Mesendoderm (in vitro differentiated cells): ENCODE results near the gene OR1A1. TPM values are rescaled to one million over a fixed set of nuclear protein-coding genes. Genes with fewer than 3 reads are reported as not detected.

Experiments
- DNase-seq: peaks from one replicate; pipeline ENCODE4 v3.0.0; 2013
- H2AK5ac ChIP-seq: 2 replicates; pipeline ENCODE4 v1.6.1; 2013; ENCODE audit warnings: low read length, inconsistent platforms
- H2BK120ac ChIP-seq: 2 replicates; pipeline ENCODE4 v1.6.1; 2013; ENCODE audit warnings: low read depth, mild to moderate bottlenecking, low read length, moderate library complexity, mixed read lengths
- H2BK15ac ChIP-seq: replicated peaks from 2 replicates; pipeline ENCODE4 v1.6.1; 2013; ENCODE audit warnings: low read depth, mild to moderate bottlenecking, moderate library complexity
- H2BK5ac ChIP-seq: 2 replicates; pipeline ENCODE4 v1.6.1; 2013; ENCODE audit warnings: low read length, inconsistent platforms
- H3K18ac ChIP-seq: 2 replicates; pipeline ENCODE4 v1.6.1; 2013; ENCODE audit warnings: mild to moderate bottlenecking, low read length, mixed read lengths
- H3K23ac ChIP-seq: one replicate; pipeline ENCODE4 v1.6.1; 2013; ENCODE audit warnings: low read length
- H3K27ac ChIP-seq: 2 replicates; pipeline ENCODE4 v1.5.1; 2013; ENCODE audit warnings: low read depth, mild to moderate bottlenecking, inconsistent platforms, low read length, moderate library complexity
- H3K27me3 ChIP-seq: 2 replicates; pipeline ENCODE4 v1.6.1; 2013; ENCODE audit warnings: low read length, control low read depth, mild to moderate bottlenecking, inconsistent platforms; ENCODE audit not compliant: insufficient read depth, poor library complexity
- H3K36me3 ChIP-seq: 2 replicates; pipeline ENCODE4 v1.6.1; 2013; ENCODE audit warnings: low read length, inconsistent platforms; ENCODE audit not compliant: control insufficient read depth, insufficient read depth
- H3K4ac ChIP-seq: one replicate; pipeline ENCODE4 v1.6.1; 2013; ENCODE audit warnings: low read depth, mild to moderate bottlenecking, low read length, moderate library complexity
- H3K4me1 ChIP-seq: 2 replicates; pipeline ENCODE4 v1.6.1; 2013; ENCODE audit warnings: low read depth, low read length, inconsistent platforms; ENCODE audit not compliant: control insufficient read depth
- H3K4me2 ChIP-seq: 2 replicates; pipeline ENCODE4 v1.6.1; 2013; ENCODE audit warnings: low read length
- H3K4me3 ChIP-seq: 2 replicates; pipeline ENCODE4 v1.5.1; 2013; ENCODE audit warnings: mild to moderate bottlenecking, low read length
- H3K56ac ChIP-seq: one replicate; pipeline ENCODE4 v1.6.1; 2013; ENCODE audit warnings: low read length
- H3K79me1 ChIP-seq: 2 replicates; pipeline ENCODE4 v1.6.1; 2013; ENCODE audit warnings: low read length, inconsistent platforms
- H3K79me2 ChIP-seq: 2 replicates; pipeline ENCODE4 v1.6.1; 2013; ENCODE audit warnings: mild to moderate bottlenecking, low read length; ENCODE audit not compliant: control insufficient read depth, insufficient read depth
- H3K9ac ChIP-seq: 2 replicates; pipeline ENCODE4 v1.6.1; 2013; ENCODE audit warnings: low read length, inconsistent platforms
- H4K5ac ChIP-seq: one replicate; pipeline ENCODE4 v1.6.1; 2013; ENCODE audit warnings: low read length
- H4K8ac ChIP-seq: one replicate; pipeline ENCODE4 v1.6.1; 2013; ENCODE audit warnings: low read depth, mild to moderate bottlenecking, control low read depth, low read length, moderate library complexity
- WGBS: extraction: QIAGEN DNeasy Blood & Tissue Kit; methylation state at CpG from one replicate; pipeline ENCODE4 v1.1.7; 2013; ENCODE audit warnings: low lambda C conversion rate, missing lambda C conversion rate; ENCODE audit not compliant: insufficient coverage; ENCODE audit errors: extremely low coverage; 5-methylcytosine and 5-hydroxymethylcytosine counted together
- polyA plus RNA-seq, 2 experiments: library from polyadenylated mRNA; stranded (reverse); fragments of 200-250 nt; gene quantifications; one replicate each; pipeline ENCODE4 v1.2.3, GENCODE V29; 2013

The OR1A1 gene
- not detected for polyA plus RNA-seq (2013, experiment 1 of 2)
- polyA plus RNA-seq (2013, experiment 2 of 2), result not detected

GRCh38 chr17:3207367-3207766, at the start of gene OR1A1:
TSS of gene OR1A1 (plus strand) at chr17:3207667. CDS start at chr17:3215621, 7,954 bp downstream.
- no peak for DNase-seq
- Histone ChIP-seq H4K8ac (no peak within 1 kb of the TSS), H3K18ac (no peak within 1 kb of the TSS), H3K9ac (no peak within 1 kb of the TSS), H3K36me3 (no peaks in the 10 kb centered on the region), H3K27ac (no peak within 1 kb of the TSS), H2BK120ac (no peak within 1 kb of the TSS), H2AK5ac (no peak within 1 kb of the TSS), H4K5ac (no peak within 1 kb of the TSS), H3K4me1 (no peaks in the 10 kb centered on the region), H2BK15ac (no peak within 1 kb of the TSS), H3K79me1 (no peaks in the 10 kb centered on the region), H3K27me3 (no peaks in the 10 kb centered on the region), H3K4me3 (no peak within 1 kb of the TSS), H3K4ac (no peak within 1 kb of the TSS), H3K56ac (no peak within 1 kb of the TSS), H3K23ac (no peak within 1 kb of the TSS), H3K79me2 (no peaks in the 10 kb centered on the region), H3K4me2 (no peak within 1 kb of the TSS), H2BK5ac (no peak within 1 kb of the TSS)
- WGBS, result no CpG with 5 or more reads among the region's 7 CpGs

GRCh38 chr17:3167574-3167973, 39.9 kb upstream of the OR1A1 start:
- no peak overlapping the region for H3K23ac ChIP-seq
- H3K9ac ChIP-seq, result no peak overlapping the region
- WGBS, result no CpG with 5 or more reads among the region's 5 CpGs
- no peaks in the 10 kb centered on the region for H3K27me3 ChIP-seq
- no peak overlapping the region for H3K56ac ChIP-seq
- H2BK120ac ChIP-seq, result no peak overlapping the region
- no peak overlapping the region for H3K4ac ChIP-seq
- no peak overlapping the region for H4K5ac ChIP-seq
- no peak for DNase-seq
- H3K27ac ChIP-seq, result no peak overlapping the region
- H3K36me3 ChIP-seq, result no peaks in the 10 kb centered on the region
- no peaks in the 10 kb centered on the region for H3K79me1 ChIP-seq
- H2AK5ac ChIP-seq, result no peak overlapping the region
- no peaks in the 10 kb centered on the region for H3K4me1 ChIP-seq
- H3K4me3 ChIP-seq, result no peak overlapping the region
- no peak overlapping the region for H2BK5ac ChIP-seq
- H2BK15ac ChIP-seq, result no peak overlapping the region
- no peak overlapping the region for H3K4me2 ChIP-seq
- no peaks in the 10 kb centered on the region for H3K79me2 ChIP-seq
- no peak overlapping the region for H4K8ac ChIP-seq
- H3K18ac ChIP-seq, result no peak overlapping the region

GRCh38 chr17:3189961-3190360, 17.5 kb upstream of the OR1A1 start:
- no peak overlapping the region for H2BK15ac ChIP-seq
- no peak for DNase-seq

GRCh38 chr17:3197219-3197618, 10.2 kb upstream of the OR1A1 start, which contains the start of gene OR1A2:
TSS of gene OR1A2 (plus strand) at chr17:3197519. CDS start at chr17:3197519, 0 bp downstream.
- no peaks in the 10 kb centered on the region for H3K79me1 ChIP-seq
- H3K4me2 ChIP-seq, result no peak within 1 kb of the TSS
- no peak within 1 kb of the TSS for H2BK120ac ChIP-seq
- no peak within 1 kb of the TSS for H3K23ac ChIP-seq
- no peak within 1 kb of the TSS for H3K9ac ChIP-seq
- H3K4me3 ChIP-seq, result no peak within 1 kb of the TSS
- H2BK5ac ChIP-seq, result no peak within 1 kb of the TSS
- no peak within 1 kb of the TSS for H3K4ac ChIP-seq
- H4K5ac ChIP-seq, result no peak within 1 kb of the TSS
- no peaks in the 10 kb centered on the region for H3K27me3 ChIP-seq
- H2BK15ac ChIP-seq, result no peak within 1 kb of the TSS
- H3K4me1 ChIP-seq, result no peaks in the 10 kb centered on the region
- H3K36me3 ChIP-seq, result no peaks in the 10 kb centered on the region
- no peak within 1 kb of the TSS for H3K27ac ChIP-seq
- WGBS, result no CpG with 5 or more reads among the region's 4 CpGs
- no peak within 1 kb of the TSS for H4K8ac ChIP-seq
- H3K56ac ChIP-seq, result no peak within 1 kb of the TSS
- DNase-seq, result no peak
- no peak within 1 kb of the TSS for H3K18ac ChIP-seq
- H3K79me2 ChIP-seq, result no peaks in the 10 kb centered on the region
- H2AK5ac ChIP-seq, result no peak within 1 kb of the TSS

More at GRCh38 chr17:3189961-3190360, 17.5 kb upstream of the OR1A1 start:
- WGBS, result no CpG with 5 or more reads among the region's 4 CpGs
- no peak overlapping the region for H3K56ac ChIP-seq
- H3K9ac ChIP-seq, result no peak overlapping the region
- H2BK120ac ChIP-seq, result no peak overlapping the region
- H3K23ac ChIP-seq, result no peak overlapping the region
- H3K4ac ChIP-seq, result no peak overlapping the region
- no peak overlapping the region for H2AK5ac ChIP-seq
- no peaks in the 10 kb centered on the region for H3K4me1 ChIP-seq
- no peaks in the 10 kb centered on the region for H3K79me2 ChIP-seq
- no peak overlapping the region for H2BK5ac ChIP-seq
- H4K5ac ChIP-seq, result no peak overlapping the region
- H3K4me3 ChIP-seq, result no peak overlapping the region
- H3K18ac ChIP-seq, result no peak overlapping the region
- H3K36me3 ChIP-seq, result no peaks in the 10 kb centered on the region
- no peak overlapping the region for H4K8ac ChIP-seq
- no peaks in the 10 kb centered on the region for H3K27me3 ChIP-seq
- no peak overlapping the region for H3K4me2 ChIP-seq
- no peak overlapping the region for H3K27ac ChIP-seq
- no peaks in the 10 kb centered on the region for H3K79me1 ChIP-seq

- Histone ChIP-seq H2BK15ac (no peak overlapping the region), H3K27me3 (no peaks in the 10 kb centered on the region), H3K4me3 (no peak overlapping the region), H4K8ac (no peak overlapping the region), H3K9ac (no peak overlapping the region), H2BK120ac (no peak overlapping the region), H2BK5ac (no peak overlapping the region), H3K4me2 (no peak overlapping the region), H4K5ac (no peak overlapping the region), H3K4me1 (no peaks in the 10 kb centered on the region), H2AK5ac (no peak overlapping the region), H3K4ac (no peak overlapping the region), H3K23ac (no peak overlapping the region), H3K56ac (no peak overlapping the region), H3K18ac (no peak overlapping the region), H3K79me2 (no peaks in the 10 kb centered on the region), H3K79me1 (no peaks in the 10 kb centered on the region), H3K36me3 (no peaks in the 10 kb centered on the region), H3K27ac (no peak overlapping the region)
- no peak for DNase-seq
- no CpG with 5 or more reads among the region's 6 CpGs for WGBS
Observed at GRCh38 chr17:3208484-3208883, 1.0 kb downstream of the OR1A1 start.

GRCh38 chr17:3213001-3213400, 5.5 kb downstream of the OR1A1 start:
- H3K4me1 ChIP-seq, result no peaks in the 10 kb centered on the region
- H3K27me3 ChIP-seq, result no peaks in the 10 kb centered on the region
- no peak overlapping the region for H2BK5ac ChIP-seq
- H4K5ac ChIP-seq, result no peak overlapping the region
- H3K4ac ChIP-seq, result no peak overlapping the region
- no peak overlapping the region for H3K23ac ChIP-seq
- H3K4me3 ChIP-seq, result no peak overlapping the region
- no peak overlapping the region for H3K27ac ChIP-seq
- no peak overlapping the region for H3K4me2 ChIP-seq
- H3K79me1 ChIP-seq, result no peaks in the 10 kb centered on the region
- H3K56ac ChIP-seq, result no peak overlapping the region
- no peak overlapping the region for H2AK5ac ChIP-seq
- H3K18ac ChIP-seq, result no peak overlapping the region
- H2BK120ac ChIP-seq, result no peak overlapping the region
- no CpG with 5 or more reads among the region's 3 CpGs for WGBS
- no peak overlapping the region for H2BK15ac ChIP-seq
- DNase-seq, result no peak
- no peaks in the 10 kb centered on the region for H3K36me3 ChIP-seq
- H3K79me2 ChIP-seq, result no peaks in the 10 kb centered on the region
- H3K9ac ChIP-seq, result no peak overlapping the region
- no peak overlapping the region for H4K8ac ChIP-seq
